NCI-H69 (cell line): ENCODE results near the gene PARD6B.

ENCODE experiments used
- DNase-seq: peaks from one replicate; lab custom pipeline; 2025; lab: John Stamatoyannopoulos, UW

PARD6B gene

DNA sequence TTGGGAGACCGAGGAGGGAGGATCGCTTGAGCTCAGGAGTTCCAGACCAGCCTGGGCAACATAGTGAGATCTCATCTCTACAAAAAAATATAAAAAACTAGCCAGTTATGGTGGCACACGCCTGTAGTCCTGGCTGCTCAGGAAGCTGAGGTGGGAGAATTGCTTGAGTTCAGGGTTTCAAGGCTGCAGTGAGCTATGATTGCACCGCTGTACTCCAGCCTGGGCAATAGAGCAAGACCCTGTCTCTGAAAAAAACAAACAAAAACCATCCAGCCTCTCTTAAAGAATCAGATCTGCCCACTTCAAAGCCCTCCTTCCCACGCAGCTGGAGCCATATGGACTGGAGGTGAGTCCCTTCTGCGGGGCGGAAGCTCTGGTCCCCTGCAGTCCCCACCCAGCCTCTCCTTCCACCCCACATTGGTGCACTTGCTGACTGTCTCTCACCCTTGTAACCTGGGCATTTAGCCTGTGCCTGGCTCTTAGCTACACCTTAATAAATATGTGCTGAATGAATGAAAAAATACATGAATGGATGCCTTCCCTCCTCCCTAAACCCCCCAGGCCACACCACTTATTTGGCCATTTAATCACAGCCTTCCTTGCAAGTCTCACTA, 7.2 kb upstream of the PARD6B start:
- no peak for DNase-seq

DNA sequence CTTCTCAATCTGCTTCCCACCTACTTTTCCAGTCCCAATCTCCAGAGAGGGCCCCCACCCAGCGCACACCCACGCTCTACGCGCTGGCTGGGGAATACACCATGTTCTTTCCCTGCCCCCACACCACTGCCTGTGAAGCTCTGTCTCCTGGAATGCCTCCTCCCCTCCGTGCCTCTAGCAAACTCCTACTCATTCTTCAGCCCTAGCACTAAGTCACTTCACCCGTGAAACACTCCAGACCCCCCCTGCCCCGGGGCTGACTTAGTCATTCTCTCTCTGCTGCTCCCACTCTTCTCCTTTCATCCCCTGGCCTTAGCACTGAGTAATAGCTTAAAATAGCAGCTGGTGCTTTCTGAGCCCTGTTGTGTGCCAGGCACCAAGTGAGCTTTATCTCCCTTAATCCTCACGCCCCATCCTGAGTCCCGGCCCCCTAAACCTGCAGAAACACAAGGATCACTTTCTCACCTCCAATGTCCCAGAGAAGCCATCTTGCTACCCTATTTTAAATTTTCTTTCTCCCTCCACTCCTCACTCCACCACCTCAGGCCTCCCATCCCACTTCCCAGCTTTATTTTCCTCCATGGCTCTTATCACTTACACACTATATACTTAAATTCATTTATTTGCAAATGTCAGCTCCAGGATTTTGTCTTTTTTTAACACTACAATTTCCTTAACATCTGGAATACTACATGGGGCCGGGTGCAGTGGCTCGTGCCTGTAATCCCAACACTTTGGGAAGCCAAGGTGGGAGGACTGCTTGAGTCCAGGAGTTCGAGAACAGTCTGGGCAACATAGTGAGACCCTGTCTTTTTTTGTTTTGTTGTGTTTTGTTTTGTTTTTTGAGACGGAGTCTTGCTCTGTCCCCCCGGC, 6.3 kb upstream of the PARD6B start:
- no peak for DNase-seq

DNA sequence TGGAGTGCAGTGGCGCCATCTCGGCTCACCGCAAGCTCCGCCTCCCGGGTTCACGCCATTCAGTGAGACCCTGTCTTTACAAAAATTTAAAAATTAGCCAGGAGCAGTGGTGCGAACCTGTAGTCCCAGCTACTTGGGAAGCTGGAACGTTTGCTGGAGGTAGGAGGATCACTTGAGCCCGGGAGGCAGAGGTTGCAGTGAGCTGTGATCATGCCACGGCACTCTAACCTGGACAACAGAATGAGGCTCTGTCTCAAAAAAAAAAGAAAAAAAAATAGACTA, 5.7 kb upstream of the PARD6B start:
- DNase-seq, result no peak

DNA sequence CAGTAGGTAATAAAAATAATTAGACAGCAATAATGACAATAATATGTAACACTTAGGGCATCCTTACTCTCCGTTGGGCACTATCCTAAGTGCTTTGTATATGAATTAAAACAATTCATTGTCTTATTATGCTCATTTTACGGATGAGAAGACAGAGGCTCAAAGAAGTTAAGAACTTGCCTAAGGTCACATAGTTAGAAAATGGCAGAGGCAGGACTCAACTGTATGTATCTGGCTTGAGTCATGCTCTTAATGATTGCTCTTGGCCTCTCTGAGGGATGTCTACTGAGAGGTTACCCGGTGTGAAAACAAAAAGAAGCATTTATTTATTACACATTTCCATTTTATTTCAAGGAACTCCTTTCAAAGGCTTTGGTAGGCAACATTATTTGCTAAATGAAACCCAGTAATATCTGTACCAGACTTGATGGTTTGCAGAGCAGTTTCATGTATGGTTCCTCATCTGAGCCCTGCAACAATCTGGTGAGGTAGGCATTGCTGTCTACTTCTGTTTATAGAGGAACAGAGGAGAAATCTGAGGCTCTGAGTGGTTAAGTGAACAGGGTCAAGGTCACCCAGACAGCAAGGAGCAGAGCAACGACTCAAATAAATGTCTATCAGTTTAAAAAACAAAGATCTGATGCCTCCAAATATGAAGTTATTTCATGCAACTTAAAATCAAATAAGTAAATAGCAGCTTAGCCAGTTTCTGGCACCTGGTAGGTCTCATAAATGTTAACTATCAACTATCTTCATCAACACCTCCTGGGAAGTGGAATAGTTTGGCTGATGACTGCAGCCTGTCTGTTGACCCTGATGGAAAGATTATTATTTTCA, 4.2 kb upstream of the PARD6B start:
- no peak for DNase-seq

- no peak for DNase-seq
These were observed 3.4 kb upstream of the PARD6B start for GRCh38 chr20:50727792-50728485.

GRCh38 chr20:50728486-50728980, 2.8 kb upstream of the PARD6B start:
- no peak for DNase-seq

GRCh38 chr20:50728981-50729874, 2.2 kb upstream of the PARD6B start:
- DNase-seq, result no peak

GRCh38 chr20:50729901-50730764, 1.2 kb upstream of the PARD6B start:
- peak; percentile 27 for DNase-seq

- DNase-seq, result no peak
These were observed 670 bp upstream of the PARD6B start for GRCh38 chr20:50730765-50731054.

- peak; percentile 43 for DNase-seq
These were observed 730 bp downstream of the PARD6B start for GRCh38 chr20:50731930-50732690.

GRCh38 chr20:50733644-50734349, 2.4 kb downstream of the PARD6B start:
- no peak for DNase-seq

DNA sequence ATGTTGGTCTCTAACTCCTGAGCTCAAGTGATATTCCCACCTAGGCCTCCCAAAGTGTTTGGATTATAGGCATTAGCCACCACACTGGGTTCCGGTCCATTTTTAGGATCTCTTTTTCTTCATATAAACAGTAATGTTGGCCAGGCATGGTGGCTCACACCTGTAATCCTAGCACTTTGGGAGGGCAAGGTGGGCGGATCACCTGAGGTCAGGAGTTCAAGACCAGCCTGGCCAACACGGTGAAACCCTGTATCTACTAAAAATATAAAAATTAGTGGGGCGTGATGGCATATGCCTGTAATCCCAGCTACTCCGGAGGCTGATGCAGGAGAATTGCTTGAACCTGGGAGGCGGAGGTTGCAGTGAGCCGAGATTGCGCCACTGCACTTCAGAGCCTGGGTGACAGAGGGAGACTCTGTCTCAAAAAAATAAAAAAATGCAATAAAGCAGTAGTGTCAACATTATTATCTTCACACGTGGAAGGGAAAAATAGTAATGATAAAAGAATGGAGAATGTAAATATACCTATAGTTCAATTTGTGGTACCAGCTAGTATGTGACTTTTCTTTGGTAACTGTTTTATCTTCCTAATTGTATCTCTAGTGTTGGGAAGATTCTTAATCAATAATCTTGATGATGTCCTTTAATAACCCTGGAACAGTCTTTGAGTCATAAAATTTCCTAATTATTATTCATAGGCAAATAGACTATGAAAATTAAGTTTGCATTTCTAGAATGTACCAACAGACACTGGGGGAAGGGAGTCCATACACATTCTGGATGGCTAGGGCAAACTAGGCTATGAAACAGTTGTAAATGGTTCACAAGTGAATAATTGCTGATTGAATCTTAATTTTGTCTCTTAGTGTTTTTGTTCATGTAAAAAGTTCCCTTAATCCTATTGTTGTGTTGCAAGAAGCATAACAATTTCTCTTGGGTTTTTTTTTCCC, 3.6 kb downstream of the PARD6B start:
- no peak for DNase-seq

- no peak for DNase-seq
These were observed 4.4 kb downstream of the PARD6B start for GRCh38 chr20:50735813-50736212.

DNA sequence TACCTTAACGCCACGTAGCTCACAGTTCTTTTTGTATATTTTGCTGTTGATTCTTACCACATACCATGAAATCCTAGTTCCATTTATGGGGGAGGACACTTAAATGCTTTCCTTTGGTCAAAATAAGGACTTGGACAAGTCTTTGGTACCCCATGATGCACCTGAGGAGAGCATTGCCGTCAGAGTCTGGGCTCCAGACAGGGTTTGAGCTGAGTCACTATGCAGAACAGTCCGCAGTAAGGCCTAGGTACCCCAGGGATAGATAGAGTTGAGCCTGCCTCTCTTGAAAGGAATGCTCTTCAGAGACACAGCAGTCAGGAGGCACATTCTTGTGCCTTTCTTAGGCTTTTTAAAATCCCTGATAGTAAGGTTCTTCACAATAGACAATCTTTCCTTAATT, 6.0 kb downstream of the PARD6B start:
- no peak for DNase-seq

DNA sequence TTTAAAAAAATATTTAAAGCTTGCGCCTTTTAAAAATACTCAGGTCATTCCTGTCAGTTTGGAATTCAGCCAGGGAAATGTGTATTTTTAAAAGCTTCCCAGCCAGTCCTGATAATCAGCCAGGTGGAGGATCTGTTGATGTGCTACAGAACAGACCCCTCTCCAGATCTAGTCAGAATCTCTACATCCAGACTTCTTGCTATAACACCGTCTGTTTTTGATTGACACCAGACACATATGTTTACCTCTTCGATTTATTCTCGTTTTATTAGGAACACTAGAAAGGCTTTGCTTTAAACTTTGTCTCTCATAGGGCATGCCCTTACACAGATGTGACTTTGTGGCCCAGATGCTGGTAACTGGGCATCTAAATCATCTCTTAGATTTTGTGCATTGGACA, 11.7 kb downstream of the PARD6B start:
- DNase-seq, result no peak

DNA sequence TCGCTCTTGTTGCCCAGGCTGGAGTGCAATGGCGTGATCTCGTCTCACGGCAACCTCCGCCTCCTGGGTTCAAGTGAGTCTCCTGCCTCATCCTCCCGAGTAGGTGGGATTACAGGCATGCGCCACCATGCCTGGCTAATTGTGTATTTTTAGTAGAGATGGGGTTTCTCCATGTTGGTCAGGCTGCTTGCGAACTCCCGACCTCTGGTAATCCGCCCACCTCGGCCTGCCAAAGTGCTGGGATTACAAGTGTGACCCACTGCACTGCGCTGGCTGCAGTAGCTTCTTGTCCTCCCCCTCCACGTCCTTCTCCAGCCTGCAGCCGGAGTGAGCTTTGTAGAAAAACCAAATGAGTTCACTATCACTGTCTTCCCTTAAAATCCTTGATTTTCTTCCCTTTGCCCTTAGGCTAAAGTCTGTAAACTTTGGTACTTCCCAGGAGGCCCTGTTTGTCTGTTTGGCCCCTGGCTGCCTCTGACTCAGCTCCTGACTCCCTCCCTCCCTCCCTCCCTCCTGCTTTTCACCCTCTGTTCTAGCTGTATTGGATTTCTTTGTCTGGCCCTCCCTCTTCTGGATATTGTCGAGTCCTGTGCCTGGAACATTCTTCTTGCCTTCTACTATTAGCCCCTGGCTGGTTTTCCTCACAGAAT, 12.9 kb downstream of the PARD6B start:
- DNase-seq, result peak; percentile 50

DNA sequence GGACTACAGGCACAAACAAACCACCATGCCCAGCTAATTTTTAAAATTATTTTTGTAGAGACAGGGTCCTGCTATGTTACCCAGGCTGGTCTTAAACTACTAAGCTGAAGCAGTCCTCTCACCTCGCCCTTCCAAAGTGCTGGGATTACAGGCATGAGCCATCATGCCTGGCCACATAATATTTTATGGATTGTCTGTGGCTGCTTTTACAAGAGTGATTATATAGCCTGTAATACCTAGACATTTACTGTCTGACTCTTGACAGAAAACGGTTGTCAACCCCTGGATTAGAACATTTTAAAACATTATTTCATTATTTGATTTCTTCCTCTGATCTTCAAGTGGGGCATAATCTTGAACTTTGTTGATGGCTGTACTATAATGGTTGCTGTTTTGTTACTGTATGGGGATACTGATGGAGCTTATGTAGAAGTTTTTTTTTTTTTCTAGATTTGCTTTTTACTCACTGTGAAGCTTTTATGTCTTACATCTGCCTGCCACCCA, 14.3 kb downstream of the PARD6B start:
- DNase-seq, result no peak
